IMR-90 (cell line): ENCODE data around the gene MTUS2. TPM values are rescaled to one million over a fixed set of nuclear protein-coding genes. Genes with fewer than 3 reads are reported as not detected.

Experiments
- ATAC-seq: fragments of 200-7000 bp; cut with Tn5 transposase; 2 replicates; pipeline ENCODE4 v1.9.1; 2020; ENCODE audit warnings: low read depth, mild to moderate bottlenecking, moderate library complexity
- BruUV-seq: library from RNA; stranded (reverse); fragments of 400-500 nt; replicated peaks from 2 replicates; lab custom pipeline; 2021; lab: Mats Ljungman, UMichigan
- CTCF ChIA-PET: fragments of 300-600 bp; formaldehyde crosslinking; extraction: SDS; loops from one replicate; lab custom pipeline; 2021; ENCODE audit warnings: antibody characterized with exemption; lab: Yijun Ruan, JAX
- POLR2A ChIA-PET: fragments of 300-600 bp; sonication (Branson Sonifier 250); formaldehyde crosslinking; loops from one replicate; lab custom pipeline; 2022; ENCODE audit warnings: antibody characterized with exemption; ENCODE audit not compliant: unreplicated experiment; lab: Charles Lee
- DNase-seq: peaks from one replicate; pipeline ENCODE4 v3.0.0; 2013
- H2AFZ ChIP-seq: replicated peaks from 2 replicates; pipeline ENCODE3; 2013; ENCODE audit warnings: low read length, mild to moderate bottlenecking; ENCODE audit not compliant: poor library complexity
- H2AK5ac ChIP-seq: 2 replicates; pipeline ENCODE4 v1.6.1; 2013; ENCODE audit warnings: low read depth, low read length, inconsistent platforms
- H2AK9ac ChIP-seq: replicated peaks from 2 replicates; pipeline ENCODE3; 2013; ENCODE audit warnings: mild to moderate bottlenecking, low read depth, low read length, moderate library complexity; ENCODE audit not compliant: poor library complexity
- H2BK120ac ChIP-seq: 2 replicates; pipeline ENCODE4 v1.6.1; 2013; ENCODE audit warnings: low read depth, low read length, inconsistent platforms
- H2BK15ac ChIP-seq: 3 replicates; pipeline ENCODE4 v1.6.1; 2013; ENCODE audit warnings: low read depth, low read length, inconsistent platforms
- H2BK20ac ChIP-seq: 2 replicates; pipeline ENCODE4 v1.6.1; 2013; ENCODE audit warnings: low read depth, mild to moderate bottlenecking, inconsistent platforms, low read length, moderate library complexity
- H2BK5ac ChIP-seq: 2 replicates; pipeline ENCODE4 v1.6.1; 2013; ENCODE audit warnings: mild to moderate bottlenecking, low read depth, low read length, inconsistent platforms; ENCODE audit not compliant: poor library complexity, severe bottlenecking
- H3K14ac ChIP-seq: replicated peaks from 2 replicates; pipeline ENCODE4 v1.6.1; 2013; ENCODE audit warnings: low read depth, low read length, inconsistent platforms
- H3K18ac ChIP-seq: 2 replicates; pipeline ENCODE4 v1.6.1; 2013; ENCODE audit warnings: low read depth, low read length, control low read depth
- H3K23ac ChIP-seq: 2 replicates; pipeline ENCODE4 v1.6.1; 2013; ENCODE audit warnings: low read depth, low read length, inconsistent platforms
- H3K27ac ChIP-seq: 2 replicates; pipeline ENCODE4 v1.5.1; 2013; ENCODE audit warnings: mild to moderate bottlenecking, control low read depth, low read length; ENCODE audit not compliant: insufficient read depth
- H3K27me3 ChIP-seq: 2 replicates; pipeline ENCODE4 v1.6.1; 2013; ENCODE audit warnings: low read length; ENCODE audit not compliant: control insufficient read depth, insufficient read depth
- H3K36me3 ChIP-seq: 2 replicates; pipeline ENCODE4 v1.6.1; 2013; ENCODE audit warnings: low read length, mixed read lengths; ENCODE audit not compliant: control insufficient read depth, insufficient read depth
- H3K4ac ChIP-seq: 2 replicates; pipeline ENCODE4 v1.6.1; 2013; ENCODE audit warnings: low read depth, low read length, inconsistent platforms
- H3K4me1 ChIP-seq: 2 replicates; pipeline ENCODE4 v1.6.1; 2013; ENCODE audit warnings: low read length, mixed read lengths; ENCODE audit not compliant: control insufficient read depth, insufficient read depth
- H3K4me2 ChIP-seq: 2 replicates; pipeline ENCODE4 v1.6.1; 2013; ENCODE audit warnings: low read depth, mild to moderate bottlenecking, control low read depth, low read length, moderate library complexity
- H3K4me3 ChIP-seq: 2 replicates; pipeline ENCODE4 v1.5.1; 2013; ENCODE audit warnings: low read depth, mild to moderate bottlenecking, control low read depth, low read length, moderate library complexity; ENCODE audit not compliant: insufficient read depth
- H3K56ac ChIP-seq: 2 replicates; pipeline ENCODE4 v1.6.1; 2013; ENCODE audit warnings: low read length, inconsistent platforms; ENCODE audit not compliant: insufficient read depth; ENCODE audit errors: extremely low read depth
- H3K79me1 ChIP-seq, 2 experiments: 2 replicates each; pipeline ENCODE4 v1.6.1; 2013; ENCODE audit warnings: low read length in 2 of 2, inconsistent platforms in 1 of 2, low read depth in 1 of 2
- H3K9ac ChIP-seq: 2 replicates; pipeline ENCODE4 v1.6.1; 2013; ENCODE audit warnings: low read depth, low read length, control low read depth
- H3K9me1 ChIP-seq: 2 replicates; pipeline ENCODE4 v1.6.1; 2013; ENCODE audit warnings: low read length, inconsistent platforms; ENCODE audit not compliant: insufficient read depth
- H3K9me3 ChIP-seq: 2 replicates; pipeline ENCODE4 v1.6.1; 2013; ENCODE audit warnings: low read length; ENCODE audit not compliant: control insufficient read depth, insufficient read depth
- H4K20me1 ChIP-seq: 2 replicates; pipeline ENCODE4 v1.6.1; 2013; ENCODE audit warnings: low read length, inconsistent platforms; ENCODE audit not compliant: insufficient read depth
- H4K5ac ChIP-seq: 2 replicates; pipeline ENCODE4 v1.6.1; 2013; ENCODE audit warnings: mild to moderate bottlenecking, low read depth, low read length, control low read depth
- H4K8ac ChIP-seq, 2 experiments: 2 replicates each; pipeline ENCODE4 v1.6.1; 2013; ENCODE audit warnings: low read depth in 2 of 2, low read length in 2 of 2, control low read depth in 1 of 2, inconsistent platforms in 1 of 2
- H4K91ac ChIP-seq: 2 replicates; pipeline ENCODE4 v1.6.1; 2013; ENCODE audit warnings: low read depth, low read length, inconsistent platforms; ENCODE audit not compliant: insufficient read depth
- CEBPB ChIP-seq: IDR thresholded peaks from 2 replicates; pipeline ENCODE4 v1.6.1; 2012; ENCODE audit warnings: low read depth, low read length, improper control_type of control experiment
- CHD1 ChIP-seq: IDR thresholded peaks from 2 replicates; pipeline ENCODE4 v1.6.1; 2012; ENCODE audit warnings: low read depth, low read length, improper control_type of control experiment
- ELK1 ChIP-seq: fragments of 150-350 bp; IDR thresholded peaks from 2 replicates; pipeline ENCODE4 v1.6.1; 2016; ENCODE audit warnings: low read depth, mild to moderate bottlenecking, low read length, moderate library complexity, borderline replicate concordance
- FOS ChIP-seq: fragments of 150-350 bp; IDR thresholded peaks from 2 replicates; pipeline ENCODE4 v1.6.1; 2016; ENCODE audit warnings: low read depth, low read length
- MAFK ChIP-seq: IDR thresholded peaks from 2 replicates; pipeline ENCODE4 v1.6.1; 2012; ENCODE audit warnings: low read depth, low read length, improper control_type of control experiment
- MAZ ChIP-seq: IDR thresholded peaks from 2 replicates; pipeline ENCODE4 v1.6.1; 2012; ENCODE audit warnings: low read depth, mild to moderate bottlenecking, low read length, improper control_type of control experiment, moderate library complexity, borderline replicate concordance
- MXI1 ChIP-seq: IDR thresholded peaks from 2 replicates; pipeline ENCODE4 v1.6.1; 2012; ENCODE audit warnings: low read depth, mild to moderate bottlenecking, low read length, moderate library complexity, borderline replicate concordance
- POLR2A ChIP-seq: IDR thresholded peaks from 2 replicates; pipeline ENCODE4 v1.6.1; 2012; ENCODE audit warnings: mild to moderate bottlenecking, low read depth, low read length
- RFX5 ChIP-seq: IDR thresholded peaks from 2 replicates; pipeline ENCODE4 v1.8.0; 2012; ENCODE audit warnings: low read depth, mild to moderate bottlenecking, low read length, moderate library complexity
- WGBS, 2 experiments: methylation state at CpG; one replicate each; pipeline versions ENCODE4 v1.1.5 to v1.1.7; 2013; ENCODE audit warnings: missing lambda C conversion rate in 2 of 2; ENCODE audit not compliant: insufficient read length in 1 of 2; ENCODE audit errors: extremely low coverage in 2 of 2; 5-methylcytosine and 5-hydroxymethylcytosine counted together
- dilution Hi-C: fragments of 300-500 bp; cut with HindIII; formaldehyde crosslinking; loops from one replicate; pipeline ENCODE4 v1.14.3; 2018; ENCODE audit warnings: low sequenced_read_pairs; ENCODE audit not compliant: unreplicated experiment
- in situ Hi-C: fragments of 300-500 bp; cut with MboI; formaldehyde crosslinking; loops from 3 replicates; pipeline ENCODE4 v1.14.3; 2019; ENCODE audit warnings: low sequenced_read_pairs, inconsistent platforms, mixed read lengths
- intact Hi-C: fragments of 100-400 bp; cut with micrococcal nuclease; formaldehyde crosslinking; loops from 2 replicates; pipeline ENCODE4 v1.10.0; 2022
- polyA plus RNA-seq, 3 experiments: library from polyadenylated mRNA; depleted of rRNA; stranded (reverse); fragments of >200 nt; gene quantifications; 2 replicates each; pipeline ENCODE4 v1.2.3, GENCODE V29; 2012; ENCODE audit warnings: low replicate concordance in 1 of 3
- total RNA-seq: library from RNA; depleted of rRNA; stranded (reverse); fragments of >200 nt; gene quantifications from 2 replicates; pipeline ENCODE4 v1.2.3, GENCODE V29; 2012

Gene MTUS2
- total and polyA plus RNA-seq, 2 of the 4 experiments (the other 2 are of a cell fraction) = under 0.01 to 0.02 TPM

GRCh38 chr13:29515372-29515771, 695.2 kb downstream of the MTUS2 start:
- H3K9ac ChIP-seq = no peak overlapping the region
- no peak overlapping the region for H3K14ac ChIP-seq
- H3K79me1 ChIP-seq = peaks cover 12 to 32% of the 10 kb centered on the region in 2 experiments
- no peak for TF ChIP-seq MAZ
- no peak for TF ChIP-seq MXI1
- no peak for TF ChIP-seq POLR2A
- TF ChIP-seq MAFK = no peak
- no peak for TF ChIP-seq CEBPB
- TF ChIP-seq RFX5 = no peak
- TF ChIP-seq FOS = no peak
- TF ChIP-seq CHD1 = no peak
- TF ChIP-seq ELK1 = no peak
- no peak overlapping the region for H2BK20ac ChIP-seq
- no peak overlapping the region for H3K4ac ChIP-seq
- H3K27ac ChIP-seq = no peak overlapping the region
- peaks cover 58% of the 10 kb centered on the region for H3K36me3 ChIP-seq
- no peak overlapping the region for H2BK120ac ChIP-seq
- dilution Hi-C loops = no loop called here
- no peak overlapping the region for H4K8ac ChIP-seq
- H3K27me3 ChIP-seq = no peaks in the 10 kb centered on the region
- BruUV-seq = no TSS peak
- in situ Hi-C loops = no loop called here
- H4K91ac ChIP-seq = no peak overlapping the region
- H4K20me1 ChIP-seq = peaks cover 10% of the 10 kb centered on the region
- H2AK5ac ChIP-seq = no peak overlapping the region
- H3K4me3 ChIP-seq = no peak overlapping the region
- no peak overlapping the region for H2BK15ac ChIP-seq
- no peak overlapping the region for H4K5ac ChIP-seq
- DNase-seq (no peak), ATAC-seq (no peak)
- H3K18ac ChIP-seq = no peak overlapping the region
- H2BK5ac ChIP-seq = no peak overlapping the region
- no peak overlapping the region for H2AFZ ChIP-seq
- H2AK9ac ChIP-seq = no peak overlapping the region
- H3K9me1 ChIP-seq = peaks cover 6% of the 10 kb centered on the region; the same call in 1 of the 2 replicates
- POLR2A ChIA-PET = interaction anchor here (0.6 kb wide), 1 partner anchor 44 kb away, joined by 3 read pairs; no protein-coding TSS in a partner anchor
- intact Hi-C loops = no loop called here
- no peak overlapping the region for H3K4me2 ChIP-seq
- no peaks in the 10 kb centered on the region for H3K9me3 ChIP-seq
- peaks cover 6% of the 10 kb centered on the region for H3K4me1 ChIP-seq
- WGBS, 2 experiments = 89% methylated on average over 3 of the region's 7 CpGs; no CpG with 5 or more reads in 1 of the 2 experiments
- no peak overlapping the region for H3K56ac ChIP-seq
- CTCF ChIA-PET = no interaction called here
- no peak overlapping the region for H3K23ac ChIP-seq
